Lower leg skin (tissue), 3 donors: ENCODE data around the gene IRF2.

ENCODE experiments used
- POLR2A ChIP-seq, 2 donors: fragments of 450-650 bp; IDR thresholded peaks; one replicate each; pipeline ENCODE4 v1.6.1; 2016 to 2017; ENCODE audit warnings: antibody characterized with exemption in 2 of 2, mild to moderate bottlenecking in 1 of 2, moderate library complexity in 1 of 2
- TF ChIP-seq, protein P1 (sequence below), 3 donors: fragments of 450-650 bp; IDR thresholded peaks; one replicate each; pipeline ENCODE4 v1.5.1; 2016; ENCODE audit warnings: antibody characterized with exemption in 3 of 3, mild to moderate bottlenecking in 3 of 3, moderate library complexity in 2 of 3

DNA sequence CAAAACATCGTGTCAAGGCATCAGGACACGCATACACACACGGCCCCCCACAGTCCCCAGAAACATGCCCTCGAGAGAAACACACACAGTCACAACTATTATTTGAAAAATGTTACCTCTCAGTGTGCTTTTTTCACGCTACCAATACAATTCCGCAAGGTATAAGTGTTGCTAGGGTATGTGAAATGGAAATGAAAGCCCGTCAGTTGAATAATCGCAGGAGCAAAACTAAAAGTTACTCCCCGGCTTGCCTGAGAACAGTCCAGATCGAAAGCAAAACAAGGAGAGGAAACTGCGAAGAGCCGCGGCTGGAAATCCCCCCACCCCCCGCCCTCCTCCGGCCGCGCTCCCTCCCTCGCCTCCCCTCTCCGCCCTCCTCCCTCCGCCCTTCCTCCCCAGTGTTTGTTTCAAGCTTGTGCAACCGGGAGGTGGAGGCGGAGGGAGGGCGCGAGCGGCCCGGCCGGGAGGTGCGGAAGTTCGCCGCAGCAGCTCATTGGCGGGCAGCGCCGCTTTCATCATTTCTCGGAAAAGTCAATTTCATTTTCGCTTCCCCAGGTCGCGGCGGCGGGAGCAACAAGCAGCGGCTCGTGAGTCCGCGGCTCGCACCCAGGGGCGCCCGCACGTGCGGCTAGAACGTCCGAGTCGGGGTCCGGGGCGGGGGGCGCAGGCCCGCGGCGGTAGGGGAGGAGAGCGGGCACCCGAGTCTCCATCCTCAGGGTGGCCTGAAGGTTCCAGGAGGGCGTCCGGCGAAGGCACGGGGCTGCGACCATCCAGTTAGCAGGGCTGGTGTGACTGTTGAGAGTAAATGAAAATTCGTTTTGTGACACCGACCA is at the start of gene IRF2:
- TF ChIP-seq, protein P1, sequence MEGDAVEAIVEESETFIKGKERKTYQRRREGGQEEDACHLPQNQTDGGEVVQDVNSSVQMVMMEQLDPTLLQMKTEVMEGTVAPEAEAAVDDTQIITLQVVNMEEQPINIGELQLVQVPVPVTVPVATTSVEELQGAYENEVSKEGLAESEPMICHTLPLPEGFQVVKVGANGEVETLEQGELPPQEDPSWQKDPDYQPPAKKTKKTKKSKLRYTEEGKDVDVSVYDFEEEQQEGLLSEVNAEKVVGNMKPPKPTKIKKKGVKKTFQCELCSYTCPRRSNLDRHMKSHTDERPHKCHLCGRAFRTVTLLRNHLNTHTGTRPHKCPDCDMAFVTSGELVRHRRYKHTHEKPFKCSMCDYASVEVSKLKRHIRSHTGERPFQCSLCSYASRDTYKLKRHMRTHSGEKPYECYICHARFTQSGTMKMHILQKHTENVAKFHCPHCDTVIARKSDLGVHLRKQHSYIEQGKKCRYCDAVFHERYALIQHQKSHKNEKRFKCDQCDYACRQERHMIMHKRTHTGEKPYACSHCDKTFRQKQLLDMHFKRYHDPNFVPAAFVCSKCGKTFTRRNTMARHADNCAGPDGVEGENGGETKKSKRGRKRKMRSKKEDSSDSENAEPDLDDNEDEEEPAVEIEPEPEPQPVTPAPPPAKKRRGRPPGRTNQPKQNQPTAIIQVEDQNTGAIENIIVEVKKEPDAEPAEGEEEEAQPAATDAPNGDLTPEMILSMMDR (IDR thresholded peaks at IDR 0.05), result no peak
- TF ChIP-seq POLR2A (IDR thresholded peaks at IDR 0.05), result peak in 1 of 2 donors; percentile 87
